Endothelial cell of umbilical vein (primary cell): ENCODE measurements around the gene CCDC136.

ENCODE experiments used
- EZH2 ChIP-seq: IDR thresholded peaks from 2 replicates; pipeline ENCODE4 v1.6.1; 2012; ENCODE audit warnings: borderline replicate concordance, low read depth, mild to moderate bottlenecking, moderate library complexity, low read length, inconsistent platforms; ENCODE audit not compliant: severe bottlenecking
- FOS ChIP-seq: IDR thresholded peaks from 2 replicates; pipeline ENCODE4 v1.6.1; 2011; ENCODE audit warnings: mild to moderate bottlenecking, low read length, moderate library complexity, borderline replicate concordance; ENCODE audit not compliant: insufficient read depth
- POLR2A ChIP-seq: IDR thresholded peaks from 2 replicates; pipeline ENCODE4 v1.6.1; 2012; ENCODE audit warnings: low read depth, mild to moderate bottlenecking, control low read depth, low read length
- POLR2AphosphoS5 ChIP-seq: IDR thresholded peaks from 2 replicates; pipeline ENCODE4 v1.6.1; 2012; ENCODE audit warnings: low read depth, mild to moderate bottlenecking, control low read depth, low read length, moderate library complexity; ENCODE audit not compliant: insufficient read depth
- TF ChIP-seq, protein P1 (sequence below), 2 donors: IDR thresholded peaks; 1 replicate in 1 of 2; 2 replicates in 1 of 2; pipeline ENCODE4 v1.5.1; 2011; ENCODE audit warnings: low read length in 2 of 2, mild to moderate bottlenecking in 2 of 2, moderate library complexity in 2 of 2, control low read depth in 1 of 2, inconsistent platforms in 1 of 2, low read depth in 1 of 2; ENCODE audit not compliant: insufficient read depth in 1 of 2; ENCODE audit errors: extremely low read depth in 1 of 2

DNA sequence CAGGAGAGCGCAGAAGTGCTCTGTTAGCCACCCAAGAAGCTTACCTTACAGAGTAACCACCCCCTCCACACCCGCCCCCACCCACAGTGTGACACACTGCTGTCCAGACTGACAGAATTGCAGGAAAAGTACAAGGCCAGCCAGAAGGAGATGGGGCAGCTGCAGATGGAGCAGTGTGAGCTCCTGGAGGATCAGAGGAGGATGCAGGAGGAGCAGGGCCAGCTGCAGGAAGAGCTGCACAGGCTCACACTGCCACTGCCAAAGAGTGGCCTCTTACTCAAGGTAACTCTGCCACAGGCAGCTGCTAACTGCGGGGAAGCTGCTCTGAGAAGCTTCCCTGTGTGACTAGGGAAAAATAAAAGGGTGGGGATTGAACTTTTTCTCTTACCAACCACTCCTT lies 17.6 kb downstream of the CCDC136 start:
- TF ChIP-seq, protein P1, sequence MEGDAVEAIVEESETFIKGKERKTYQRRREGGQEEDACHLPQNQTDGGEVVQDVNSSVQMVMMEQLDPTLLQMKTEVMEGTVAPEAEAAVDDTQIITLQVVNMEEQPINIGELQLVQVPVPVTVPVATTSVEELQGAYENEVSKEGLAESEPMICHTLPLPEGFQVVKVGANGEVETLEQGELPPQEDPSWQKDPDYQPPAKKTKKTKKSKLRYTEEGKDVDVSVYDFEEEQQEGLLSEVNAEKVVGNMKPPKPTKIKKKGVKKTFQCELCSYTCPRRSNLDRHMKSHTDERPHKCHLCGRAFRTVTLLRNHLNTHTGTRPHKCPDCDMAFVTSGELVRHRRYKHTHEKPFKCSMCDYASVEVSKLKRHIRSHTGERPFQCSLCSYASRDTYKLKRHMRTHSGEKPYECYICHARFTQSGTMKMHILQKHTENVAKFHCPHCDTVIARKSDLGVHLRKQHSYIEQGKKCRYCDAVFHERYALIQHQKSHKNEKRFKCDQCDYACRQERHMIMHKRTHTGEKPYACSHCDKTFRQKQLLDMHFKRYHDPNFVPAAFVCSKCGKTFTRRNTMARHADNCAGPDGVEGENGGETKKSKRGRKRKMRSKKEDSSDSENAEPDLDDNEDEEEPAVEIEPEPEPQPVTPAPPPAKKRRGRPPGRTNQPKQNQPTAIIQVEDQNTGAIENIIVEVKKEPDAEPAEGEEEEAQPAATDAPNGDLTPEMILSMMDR (IDR thresholded peaks at IDR 0.05; ENCODE audit: extremely low read depth in 1 of 2, insufficient read depth in 1 of 2, low read depth in 1 of 2, low read length in 2 of 2): no peak
- TF ChIP-seq EZH2 (no peak), POLR2A (no peak), FOS (no peak), POLR2AphosphoS5 (no peak)
